GM12865 (cell line): ENCODE results near the gene PTPRN2.

Source experiments
- DNase-seq: peaks from one replicate; pipeline ENCODE4 v3.0.0; 2010; ENCODE audit warnings: low read depth
- H3K4me3 ChIP-seq: 2 replicates; pipeline ENCODE4 v1.5.1; 2011; ENCODE audit warnings: mild to moderate bottlenecking, low read depth, low read length, control low read depth
- CTCF ChIP-seq: IDR thresholded peaks from 2 replicates; pipeline ENCODE4 v1.5.1; 2011; ENCODE audit warnings: low read length, control low read depth, low read depth, inconsistent platforms; ENCODE audit not compliant: insufficient read depth; ENCODE audit errors: missing control alignments

The PTPRN2 gene

GRCh38 chr7:157674027-157674714, 913.5 kb downstream of the PTPRN2 start:
- H3K4me3 ChIP-seq = no peak overlapping the region
- DNase-seq = no peak
- TF ChIP-seq CTCF = no peak

GRCh38 chr7:157673573-157673972, 914.0 kb downstream of the PTPRN2 start:
- DNase-seq = no peak
- no peak overlapping the region for H3K4me3 ChIP-seq
- no peak for TF ChIP-seq CTCF

DNA sequence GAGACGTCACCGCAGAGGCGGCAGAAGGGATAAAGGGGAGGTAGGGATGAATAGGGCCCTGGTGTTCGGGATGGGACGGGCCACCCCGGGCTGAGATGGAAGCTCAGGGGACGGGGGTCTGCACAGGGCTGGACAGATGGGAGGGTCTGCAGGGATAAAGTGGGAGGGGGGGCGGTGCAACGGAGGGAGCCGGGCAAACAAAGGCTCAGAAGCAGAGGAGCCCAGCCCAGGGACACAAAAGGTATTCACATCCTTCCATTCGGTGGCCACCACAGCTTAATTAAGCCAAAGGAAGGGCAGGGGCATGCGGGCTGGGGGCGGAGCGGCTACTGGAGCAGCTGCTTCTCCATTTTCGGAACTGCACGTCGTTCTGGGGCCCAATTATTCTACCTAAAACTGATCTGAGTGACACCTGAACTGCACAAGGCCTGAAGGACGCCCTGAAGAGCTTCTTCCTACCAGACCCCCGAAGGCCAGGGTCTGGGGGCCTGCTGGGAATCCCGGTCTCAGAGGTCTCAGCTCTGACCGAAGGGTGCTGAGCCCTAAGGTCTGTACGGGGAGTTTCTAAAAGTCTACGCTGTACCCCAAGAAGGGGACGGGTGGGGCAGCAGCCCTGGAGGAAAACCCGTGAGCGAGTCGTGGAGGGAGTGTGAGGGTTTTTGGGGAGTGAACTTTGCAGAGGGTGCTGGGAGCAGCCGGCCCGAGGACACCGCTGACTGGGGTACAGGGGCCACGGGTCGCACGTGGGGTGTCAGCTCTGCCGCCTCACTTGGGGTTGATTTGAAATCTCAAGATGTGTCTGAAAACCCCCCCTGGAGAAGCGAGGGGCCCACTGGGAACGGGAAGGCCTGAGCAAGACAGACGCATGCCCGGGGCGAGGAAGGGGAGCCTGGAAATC, 916.0 kb downstream of the PTPRN2 start:
- no peak for DNase-seq
- no peak for TF ChIP-seq CTCF
- H3K4me3 ChIP-seq = no peak overlapping the region

GRCh38 chr7:157670490-157671357, 916.9 kb downstream of the PTPRN2 start:
- TF ChIP-seq CTCF = no peak
- no peak for DNase-seq
- no peak overlapping the region for H3K4me3 ChIP-seq

DNA sequence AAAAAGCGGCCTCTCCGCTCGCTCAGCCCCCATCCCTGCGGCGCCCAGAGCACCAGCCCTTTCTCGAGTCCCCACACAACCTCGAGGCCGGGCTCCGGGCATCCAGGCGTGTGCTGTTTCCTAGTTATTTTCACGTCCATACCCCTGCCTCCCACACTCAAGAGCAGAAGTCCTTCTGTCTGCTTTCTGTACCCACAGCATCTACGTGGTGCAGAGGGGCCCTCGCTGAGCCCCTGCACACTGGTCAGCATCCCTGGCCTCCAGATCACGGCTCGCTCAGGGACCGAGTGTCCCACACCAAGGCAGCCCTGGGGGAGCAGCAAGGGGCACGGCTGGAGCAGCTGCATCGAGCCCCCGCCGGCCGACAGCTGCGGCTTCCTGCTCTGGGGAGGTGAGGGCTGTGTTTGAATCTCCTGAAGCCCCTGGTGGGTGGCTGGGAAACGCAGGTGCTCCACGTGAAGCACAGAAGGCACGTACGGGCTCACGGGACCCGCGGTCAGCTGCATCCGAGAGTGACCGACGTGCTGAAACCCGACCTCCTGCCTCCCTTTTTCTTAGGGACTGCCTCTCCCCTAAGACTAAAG, 917.8 kb downstream of the PTPRN2 start:
- no peak for DNase-seq
- no peak overlapping the region for H3K4me3 ChIP-seq
- no peak for TF ChIP-seq CTCF

DNA sequence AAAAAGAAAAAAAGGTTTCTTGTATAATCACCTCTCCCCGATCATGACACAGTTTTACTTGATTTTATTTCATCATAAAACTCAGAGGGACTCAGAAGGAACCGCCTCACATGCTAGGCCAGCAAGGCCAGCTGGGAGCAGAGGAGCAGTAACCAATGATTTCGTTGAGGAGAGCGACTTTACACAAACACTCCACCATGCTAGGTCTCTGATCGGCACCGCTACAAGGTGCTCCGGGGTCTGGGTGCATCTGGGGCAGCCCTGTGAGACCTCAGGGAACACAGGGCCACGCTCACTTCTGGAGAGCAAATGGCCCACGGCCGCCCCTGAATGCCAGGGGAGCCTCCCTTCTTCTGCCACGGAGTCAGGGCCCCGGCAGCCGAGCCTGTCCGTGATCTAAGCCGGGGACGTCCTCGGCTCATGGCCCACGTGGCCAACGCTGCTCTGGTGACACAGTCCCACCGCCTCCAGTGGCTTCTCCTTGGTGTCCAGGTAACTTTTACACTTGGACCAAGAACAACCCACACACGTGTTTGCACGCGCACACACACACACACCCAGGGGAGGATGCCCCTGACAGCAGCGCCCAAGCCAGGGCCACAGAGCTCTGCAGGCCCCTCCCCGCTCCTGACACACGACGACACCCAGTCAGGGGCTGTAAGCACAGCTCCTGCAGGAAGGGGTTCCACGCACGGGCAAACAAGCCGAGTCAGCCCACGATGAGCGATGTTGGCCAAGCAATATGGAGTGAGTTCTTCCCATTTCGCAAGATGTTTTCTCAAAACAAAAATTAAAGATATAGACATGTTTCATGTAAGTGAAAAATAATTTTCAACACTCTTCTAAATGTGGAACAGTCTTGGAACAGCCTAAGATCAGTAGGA, 918.5 kb downstream of the PTPRN2 start:
- H3K4me3 ChIP-seq = no peak overlapping the region
- no peak for DNase-seq
- TF ChIP-seq CTCF = no peak
